Left lung (tissue), 10 donors: ENCODE results near the gene ANKZF1. TPM values are rescaled to one million over a fixed set of nuclear protein-coding genes. Genes with fewer than 3 reads are reported as not detected.

Source experiments
- ATAC-seq: fragments of 200-7000 bp; cut with Tn5 transposase; one replicate; pipeline ENCODE4 v1.9.1; 2020; ENCODE audit warnings: moderate library complexity
- DNase-seq, 4 donors: peaks; one replicate each; pipeline ENCODE4 v3.0.0-alpha.2; 2013 to 2020
- H3K27ac ChIP-seq, 2 donors: fragments of 200-600 bp; sonication (generic) in 1 of 2; one replicate each; pipeline versions ENCODE4 v1.5.0 to v1.8.0; 2020 to 2021
- H3K27me3 ChIP-seq, 2 donors: fragments of 200-600 bp; sonication (generic) in 1 of 2; one replicate each; pipeline versions ENCODE4 v1.5.0 to v1.8.0; 2020 to 2021
- H3K36me3 ChIP-seq, 2 donors: fragments of 200-600 bp; sonication (generic) in 1 of 2; one replicate each; pipeline versions ENCODE4 v1.5.0 to v1.8.0; 2020 to 2021
- H3K4me1 ChIP-seq, 2 donors: fragments of 200-600 bp; one replicate each; pipeline ENCODE4 v1.8.0; 2021
- H3K4me3 ChIP-seq, 2 donors: fragments of 200-600 bp; sonication (generic) in 1 of 2; one replicate each; pipeline versions ENCODE4 v1.5.0 to v1.8.0; 2020 to 2021; ENCODE audit warnings: mild to moderate bottlenecking in 1 of 2
- H3K9me3 ChIP-seq, 2 donors: fragments of 200-600 bp; sonication (generic) in 1 of 2; one replicate each; pipeline versions ENCODE4 v1.5.0 to v1.8.0; 2020 to 2021
- intact Hi-C, 2 donors: fragments of 100-400 bp; cut with DNase I; formaldehyde crosslinking; loops; one replicate each; pipeline versions ENCODE4 v1.11.2 to v1.14.2; 2022
- polyA plus RNA-seq, 6 donors: library from polyadenylated mRNA; unstranded; fragments of 120-200 nt; gene quantifications; one replicate each; pipeline ENCODE4 v1.2.1, GENCODE V29; 2013; ENCODE audit not compliant: insufficient read length in 6 of 6
- total RNA-seq, 2 donors: library from RNA; stranded (reverse); fragmentation: NEBNext Ultra II Directional; extraction: Animal tissue kit (Norgen Biotek cat#: 25700); gene quantifications; one replicate each; pipeline ENCODE4 v1.2.1, GENCODE V29; 2021
- TF ChIP-seq, protein P1 (sequence below), 2 donors: fragments of 200-600 bp; sonication (generic) in 1 of 2; IDR thresholded peaks; one replicate each; pipeline versions ENCODE4 v1.5.0 to v1.8.0; 2021; ENCODE audit warnings: antibody characterized with exemption in 2 of 2
- donor health status: DM: no; HTN: yes; CAD: no.
- donor health status: DM: no; HTN: no; CAD: no.

Gene ANKZF1
- total and polyA plus RNA-seq, 8 donors: 34.5 to 85.5 (median 76.4) TPM

DNA sequence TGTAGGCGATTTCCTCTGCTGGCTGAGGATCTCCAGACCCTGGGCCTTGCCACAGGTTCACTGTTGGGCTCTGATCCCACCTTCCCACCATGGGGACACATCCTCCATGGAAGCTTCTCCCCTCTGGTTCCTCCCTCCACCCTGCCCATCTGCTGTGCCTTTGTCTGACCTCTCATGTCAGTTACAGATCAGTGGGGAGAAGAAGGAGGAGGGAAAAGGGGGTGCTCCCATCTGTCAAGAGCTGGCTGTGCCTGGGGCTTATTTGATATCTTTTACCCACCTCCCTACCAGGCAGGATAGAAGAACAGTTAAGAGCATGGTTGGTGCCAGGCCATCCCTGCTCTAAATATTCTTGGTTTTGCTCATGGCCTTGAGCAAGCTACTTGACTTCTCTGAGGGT, 37.3 kb downstream of the ANKZF1 start:
- DNase-seq: no peak
- no peak overlapping the region for H3K4me3 ChIP-seq
- intact Hi-C loops: no loop called here
- H3K4me1 ChIP-seq: no peaks in the 10 kb centered on the region
- TF ChIP-seq, protein P1, sequence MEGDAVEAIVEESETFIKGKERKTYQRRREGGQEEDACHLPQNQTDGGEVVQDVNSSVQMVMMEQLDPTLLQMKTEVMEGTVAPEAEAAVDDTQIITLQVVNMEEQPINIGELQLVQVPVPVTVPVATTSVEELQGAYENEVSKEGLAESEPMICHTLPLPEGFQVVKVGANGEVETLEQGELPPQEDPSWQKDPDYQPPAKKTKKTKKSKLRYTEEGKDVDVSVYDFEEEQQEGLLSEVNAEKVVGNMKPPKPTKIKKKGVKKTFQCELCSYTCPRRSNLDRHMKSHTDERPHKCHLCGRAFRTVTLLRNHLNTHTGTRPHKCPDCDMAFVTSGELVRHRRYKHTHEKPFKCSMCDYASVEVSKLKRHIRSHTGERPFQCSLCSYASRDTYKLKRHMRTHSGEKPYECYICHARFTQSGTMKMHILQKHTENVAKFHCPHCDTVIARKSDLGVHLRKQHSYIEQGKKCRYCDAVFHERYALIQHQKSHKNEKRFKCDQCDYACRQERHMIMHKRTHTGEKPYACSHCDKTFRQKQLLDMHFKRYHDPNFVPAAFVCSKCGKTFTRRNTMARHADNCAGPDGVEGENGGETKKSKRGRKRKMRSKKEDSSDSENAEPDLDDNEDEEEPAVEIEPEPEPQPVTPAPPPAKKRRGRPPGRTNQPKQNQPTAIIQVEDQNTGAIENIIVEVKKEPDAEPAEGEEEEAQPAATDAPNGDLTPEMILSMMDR (IDR thresholded peaks at IDR 0.05): no peak
- H3K9me3 ChIP-seq: no peaks in the 10 kb centered on the region
- no peak overlapping the region for H3K27ac ChIP-seq
- no peaks in the 10 kb centered on the region for H3K27me3 ChIP-seq
- H3K36me3 ChIP-seq: no peaks in the 10 kb centered on the region
- ATAC-seq: no peak

DNA sequence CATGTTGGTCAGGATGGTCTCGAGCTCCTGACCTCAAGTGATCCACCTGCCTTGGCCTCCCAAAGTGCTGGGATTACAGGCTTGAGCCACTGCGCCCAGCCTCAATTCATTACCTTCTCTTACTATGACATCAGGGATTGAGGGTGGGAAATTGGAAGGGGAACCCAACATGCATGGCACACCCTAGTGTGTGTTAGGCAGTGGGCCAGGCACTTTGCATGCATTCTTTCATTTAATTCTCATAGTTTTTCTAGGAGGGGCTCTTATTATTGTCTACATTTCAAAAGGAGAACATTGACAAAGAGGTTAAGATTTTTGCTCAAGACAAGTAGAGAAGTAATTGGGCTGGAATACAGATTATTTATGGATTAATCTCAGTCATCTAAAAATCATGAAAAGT, 38.7 kb downstream of the ANKZF1 start:
- Histone ChIP-seq H3K27ac (no peak overlapping the region), H3K27me3 (no peaks in the 10 kb centered on the region), H3K4me3 (no peak overlapping the region), H3K9me3 (no peaks in the 10 kb centered on the region), H3K4me1 (no peaks in the 10 kb centered on the region), H3K36me3 (no peaks in the 10 kb centered on the region)
- TF ChIP-seq, protein P1 (IDR thresholded peaks at IDR 0.05): no peak
- DNase-seq (no peak), ATAC-seq (no peak)
- intact Hi-C loops: no loop called here

DNA sequence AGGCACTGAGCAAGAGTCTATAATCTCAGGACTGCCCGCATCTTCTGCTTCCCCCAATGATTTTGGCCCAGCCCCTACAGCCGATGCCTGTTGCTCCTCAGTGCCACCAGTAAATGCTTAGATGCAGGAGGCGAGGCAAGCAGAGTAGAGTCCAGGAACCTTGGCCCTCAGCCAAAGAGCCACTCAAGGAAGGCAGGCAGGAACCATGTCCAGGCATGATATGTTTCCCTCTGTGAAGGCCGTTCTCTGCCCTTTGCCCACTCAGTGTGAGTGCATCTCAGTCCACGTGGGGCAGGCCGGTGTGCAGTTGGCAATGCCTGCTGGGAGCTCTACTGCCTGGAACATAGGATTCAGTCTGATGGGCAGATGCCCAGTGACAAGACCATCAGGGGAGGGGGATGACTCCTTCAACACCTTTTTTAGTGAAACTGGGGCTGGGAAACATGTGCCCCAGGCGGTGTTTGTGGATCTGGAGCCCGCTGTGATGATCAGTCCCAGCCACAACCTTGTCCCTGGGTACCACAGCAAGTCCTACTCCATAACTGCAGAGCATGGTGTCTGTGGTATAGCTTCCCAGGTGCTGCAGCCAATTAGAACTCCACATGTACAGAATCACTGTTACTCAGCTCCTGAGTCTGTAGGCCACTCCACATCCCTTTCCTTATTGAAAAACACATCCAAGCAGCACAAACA, 39.9 kb downstream of the ANKZF1 start:
- ATAC-seq (peak; percentile 50), DNase-seq (no peak)
- Histone ChIP-seq H3K9me3 (no peaks in the 10 kb centered on the region), H3K36me3 (no peaks in the 10 kb centered on the region), H3K4me1 (no peaks in the 10 kb centered on the region), H3K27ac (no peak overlapping the region), H3K4me3 (no peak overlapping the region), H3K27me3 (no peaks in the 10 kb centered on the region)
- intact Hi-C loops: no loop called here
- TF ChIP-seq, protein P1 (IDR thresholded peaks at IDR 0.05): no peak

DNA sequence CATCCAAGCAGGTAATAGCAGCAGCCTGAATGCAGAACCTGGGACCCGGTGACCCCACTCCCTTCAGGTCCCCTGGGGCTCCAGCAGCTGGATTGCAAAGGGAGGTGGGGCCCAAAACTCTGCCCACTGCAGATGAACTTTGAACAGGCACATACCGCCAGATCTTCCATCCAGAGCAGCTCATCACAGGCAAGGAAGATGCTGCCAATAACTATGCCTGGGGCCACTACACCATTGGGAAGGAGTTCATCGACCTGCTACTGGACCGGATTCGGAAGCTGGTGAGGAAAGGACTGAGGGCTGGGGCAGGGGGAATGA, 40.4 kb downstream of the ANKZF1 start:
- ATAC-seq: no peak
- Histone ChIP-seq H3K27me3 (no peaks in the 10 kb centered on the region), H3K4me3 (no peak overlapping the region), H3K9me3 (no peaks in the 10 kb centered on the region), H3K27ac (no peak overlapping the region), H3K36me3 (no peaks in the 10 kb centered on the region), H3K4me1 (no peaks in the 10 kb centered on the region)
- intact Hi-C loops: no loop called here
- TF ChIP-seq, protein P1 (IDR thresholded peaks at IDR 0.05): no peak
- no peak for DNase-seq

DNA sequence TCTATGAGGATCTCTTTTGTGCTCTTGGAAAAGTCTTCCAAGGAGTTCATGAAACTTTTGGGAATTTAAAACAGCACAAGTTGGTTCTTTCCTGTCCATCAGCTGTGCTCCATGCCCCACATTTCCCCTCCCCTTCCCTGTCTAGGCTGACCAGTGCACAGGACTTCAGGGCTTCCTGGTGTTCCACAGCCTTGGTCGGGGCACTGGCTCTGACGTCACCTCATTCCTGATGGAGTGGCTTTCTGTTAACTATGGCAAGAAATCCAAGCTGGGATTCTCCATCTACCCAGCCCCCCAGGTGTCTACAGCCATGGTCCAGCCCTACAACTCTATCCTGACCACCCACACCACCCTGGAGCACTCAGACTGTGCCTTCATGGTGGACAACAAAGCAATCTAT, 41.4 kb downstream of the ANKZF1 start:
- intact Hi-C loops: no loop called here
- no peak overlapping the region for H3K4me3 ChIP-seq
- H3K27me3 ChIP-seq: no peaks in the 10 kb centered on the region
- ATAC-seq (no peak), DNase-seq (no peak)
- H3K9me3 ChIP-seq: no peaks in the 10 kb centered on the region
- no peaks in the 10 kb centered on the region for H3K4me1 ChIP-seq
- H3K36me3 ChIP-seq: no peaks in the 10 kb centered on the region
- TF ChIP-seq, protein P1 (IDR thresholded peaks at IDR 0.05): no peak
- no peak overlapping the region for H3K27ac ChIP-seq
